Gastroesophageal sphincter (tissue), 3 donors: Measurements from ENCODE around the gene EHHADH.

Experiments used
- CTCF ChIP-seq, 4 experiments: fragments of 200-600 bp in 2 of 4; fragments of 450-650 bp in 2 of 4; sonication (generic) in 1 of 4; IDR thresholded peaks; one replicate each; pipeline ENCODE4 v1.5.1; 2017 to 2019; ENCODE audit warnings: antibody characterized with exemption in 4 of 4, mild to moderate bottlenecking in 2 of 4, moderate library complexity in 2 of 4
- EP300 ChIP-seq: sonication (generic); formaldehyde crosslinking; IDR thresholded peaks from one replicate; pipeline ENCODE4 v1.6.1; 2017; ENCODE audit warnings: antibody characterized with exemption, mild to moderate bottlenecking
- POLR2A ChIP-seq, 2 donors: fragments of 450-650 bp; IDR thresholded peaks; one replicate each; pipeline ENCODE4 v1.6.1; 2017; ENCODE audit warnings: antibody characterized with exemption in 2 of 2, mild to moderate bottlenecking in 2 of 2, moderate library complexity in 1 of 2
- POLR2AphosphoS5 ChIP-seq: sonication (generic); formaldehyde crosslinking; IDR thresholded peaks from one replicate; pipeline ENCODE4 v1.6.1; 2017; ENCODE audit warnings: antibody characterized with exemption

- TF ChIP-seq CTCF (IDR thresholded peaks at IDR 0.05) (no peak), EP300 (no peak), POLR2A (IDR thresholded peaks at IDR 0.05) (no peak), POLR2AphosphoS5 (no peak)
These were observed 54.2 kb downstream of the EHHADH start for GRCh38 chr3:185199671-185200070.
